ENCODE data around the gene ATCAY. TPM values are rescaled to one million over a fixed set of nuclear protein-coding genes. Genes with fewer than 3 reads are reported as not detected.

Gene ATCAY
- total RNA-seq, 4 donors from 2014 or later, result not detected

DNA sequence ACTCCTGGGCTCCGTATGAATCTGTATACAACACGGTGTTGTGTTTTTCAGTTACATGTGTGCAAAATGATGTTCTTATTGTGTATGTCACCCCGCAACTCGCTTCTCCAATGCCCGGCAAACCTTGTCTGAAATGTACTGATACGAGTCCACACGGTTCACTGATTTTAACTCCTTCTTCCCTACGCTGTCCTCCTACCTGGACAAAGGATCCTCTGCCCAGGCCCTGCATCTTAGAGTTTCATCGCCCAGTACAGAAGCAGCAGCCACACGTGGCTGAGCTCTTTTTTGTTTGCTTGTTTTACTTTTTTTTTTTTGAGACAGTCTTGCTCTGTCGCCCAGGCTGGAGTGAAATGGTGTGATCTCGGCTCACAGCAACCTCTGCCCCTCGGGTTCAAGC lies 40.5 kb upstream of the ATCAY start:
- Histone ChIP-seq H3K27ac (no peak overlapping the region), H3K27me3 (no peaks in the 10 kb centered on the region), H3K4me3 (no peak overlapping the region), H3K36me3 (no peaks in the 10 kb centered on the region), H3K9me3 (no peaks in the 10 kb centered on the region), H3K4me1 (no peaks in the 10 kb centered on the region)
- WGBS, 2 donors, result 53 to 72% methylated on average over 13 of the region's 13 CpGs
- TF ChIP-seq EP300 (IDR thresholded peaks at IDR 0.05), result no peak
- no peak for TF ChIP-seq CTCF (IDR thresholded peaks at IDR 0.05)
- TF ChIP-seq POLR2A (IDR thresholded peaks at IDR 0.05), result no peak
- DNase-seq (ENCODE audit: low spot score in 2 of 2), result no peak

GRCh38 chr19:3840804-3841203 lies 39.7 kb upstream of the ATCAY start:
- Histone ChIP-seq H3K4me1 (no peaks in the 10 kb centered on the region), H3K36me3 (no peaks in the 10 kb centered on the region), H3K9me3 (peaks cover 0 to 4% (median 0%) of the 10 kb centered on the region in 4 donors), H3K27ac (no peak overlapping the region), H3K27me3 (no peaks in the 10 kb centered on the region), H3K4me3 (no peak overlapping the region)
- TF ChIP-seq POLR2A (IDR thresholded peaks at IDR 0.05) (no peak), EP300 (IDR thresholded peaks at IDR 0.05) (no peak), CTCF (IDR thresholded peaks at IDR 0.05) (no peak)
- no peak for DNase-seq (ENCODE audit: low spot score in 2 of 2)
- WGBS, 2 donors, result 82% methylated on average over 9 to 10 of the region's 10 CpGs

GRCh38 chr19:3842948-3843347 lies 37.5 kb upstream of the ATCAY start:
- H3K27ac ChIP-seq, result no peak overlapping the region
- peaks cover 0 to 2% of the 10 kb centered on the region in 2 donors for H3K27me3 ChIP-seq
- no peaks in the 10 kb centered on the region for H3K4me1 ChIP-seq
- 84 to 86% methylated on average over 11 of the region's 11 CpGs for WGBS, 2 donors
- H3K9me3 ChIP-seq, result peaks cover 0 to 16% (median 0%) of the 10 kb centered on the region in 4 donors
- DNase-seq (ENCODE audit: low spot score in 2 of 2), result no peak
- TF ChIP-seq CTCF (IDR thresholded peaks at IDR 0.05), result no peak
- TF ChIP-seq EP300 (IDR thresholded peaks at IDR 0.05), result no peak
- TF ChIP-seq POLR2A (IDR thresholded peaks at IDR 0.05), result no peak
- no peak overlapping the region for H3K4me3 ChIP-seq
- no peaks in the 10 kb centered on the region for H3K36me3 ChIP-seq

DNA sequence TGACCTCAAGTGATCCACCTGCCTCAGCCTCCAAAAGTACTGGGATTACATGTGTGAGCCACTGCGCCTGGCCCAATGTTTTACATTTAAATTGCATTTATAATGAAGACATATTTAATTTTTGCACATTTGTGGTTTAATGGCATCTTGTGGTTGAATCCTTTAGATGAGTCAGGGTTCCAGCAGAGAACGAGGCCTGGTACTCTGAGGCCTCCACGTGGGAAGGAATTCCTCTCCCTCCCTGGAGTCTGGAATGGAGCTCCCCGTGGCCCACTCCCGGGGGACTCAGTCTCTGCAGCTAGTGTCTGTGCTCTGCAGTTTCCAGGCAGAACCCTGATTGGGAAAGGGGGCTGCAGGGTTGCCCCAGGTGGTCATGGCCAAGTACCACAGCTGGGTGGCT lies 35.9 kb upstream of the ATCAY start:
- DNase-seq (ENCODE audit: low spot score in 2 of 2), result no peak
- WGBS, 2 donors, result 67 to 72% methylated on average over 3 to 5 of the region's 5 CpGs
- Histone ChIP-seq H3K4me1 (no peaks in the 10 kb centered on the region), H3K27ac (no peak overlapping the region), H3K9me3 (peaks cover 0 to 20% (median 0%) of the 10 kb centered on the region in 4 donors), H3K4me3 (no peak overlapping the region), H3K27me3 (peaks cover 0 to 2% of the 10 kb centered on the region in 2 donors), H3K36me3 (no peaks in the 10 kb centered on the region)
- TF ChIP-seq POLR2A (IDR thresholded peaks at IDR 0.05), result no peak
- TF ChIP-seq EP300 (IDR thresholded peaks at IDR 0.05), result no peak
- no peak for TF ChIP-seq CTCF (IDR thresholded peaks at IDR 0.05)

DNA sequence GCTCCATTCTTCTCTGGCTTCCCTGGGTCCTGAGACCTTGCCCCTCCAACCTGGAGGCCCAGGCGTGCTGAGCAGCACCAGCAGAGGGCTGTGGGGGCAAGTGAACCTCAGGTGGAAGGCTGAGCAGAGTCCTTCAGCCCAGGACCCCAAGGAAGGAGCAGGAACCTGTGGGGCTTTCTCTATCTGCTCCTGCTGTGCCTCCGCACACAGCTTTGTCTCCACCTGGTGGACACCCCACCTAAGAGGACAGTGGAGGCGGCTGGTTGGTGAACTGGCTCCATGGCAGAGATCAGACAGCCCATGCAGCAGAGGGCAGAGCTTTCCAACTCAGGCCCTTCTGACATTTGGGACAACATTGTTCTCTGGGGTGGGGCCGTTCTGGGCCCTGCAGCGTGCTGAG lies 31.4 kb upstream of the ATCAY start:
- Histone ChIP-seq H3K9me3 (peaks cover 0 to 52% (median 6%) of the 10 kb centered on the region in 4 donors), H3K36me3 (no peaks in the 10 kb centered on the region), H3K27me3 (peaks cover 0 to 2% of the 10 kb centered on the region in 2 donors), H3K27ac (no peak overlapping the region), H3K4me1 (no peaks in the 10 kb centered on the region), H3K4me3 (no peak overlapping the region)
- no peak for DNase-seq (ENCODE audit: low spot score in 2 of 2)
- no peak for TF ChIP-seq POLR2A (IDR thresholded peaks at IDR 0.05)
- TF ChIP-seq EP300 (IDR thresholded peaks at IDR 0.05), result no peak
- WGBS, 2 donors, result 63 to 72% methylated on average over 5 of the region's 5 CpGs

- WGBS, 2 donors, result 87 to 90% methylated on average over 12 of the region's 12 CpGs
- TF ChIP-seq EP300 (IDR thresholded peaks at IDR 0.05), result no peak
- TF ChIP-seq POLR2A (IDR thresholded peaks at IDR 0.05), result no peak
- no peak for TF ChIP-seq CTCF (IDR thresholded peaks at IDR 0.05)
Measured at GRCh38 chr19:3849787-3850186, 30.7 kb upstream of the ATCAY start.

More at GRCh38 chr19:3849787-3850186, 30.7 kb upstream of the ATCAY start:
- DNase-seq (ENCODE audit: low spot score in 2 of 2), result no peak
- Histone ChIP-seq H3K27ac (no peak overlapping the region), H3K4me3 (no peak overlapping the region), H3K9me3 (peaks cover 0 to 52% (median 6%) of the 10 kb centered on the region in 4 donors), H3K4me1 (no peaks in the 10 kb centered on the region), H3K36me3 (no peaks in the 10 kb centered on the region), H3K27me3 (peaks cover 0 to 2% of the 10 kb centered on the region in 2 donors)
